Aorta (tissue), 5 donors: ENCODE data around the gene KRTAP9-8. TPM values are rescaled to one million over a fixed set of nuclear protein-coding genes. Genes with fewer than 3 reads are reported as not detected.
"Not testable (repeated sequence)": the region's sequence is repeated elsewhere in the genome, so short reads cannot be mapped to it uniquely, and the experiment has no call there.

Experiments used
- ATAC-seq: fragments of 200-7000 bp; cut with Tn5 transposase; one replicate; pipeline ENCODE4 v1.9.1; 2022; ENCODE audit warnings: moderate library complexity; ENCODE audit not compliant: low FRiP score
- DNase-seq, 2 donors: peaks; one replicate each; pipeline ENCODE4 v3.0.0-alpha.2; 2020
- H3K27ac ChIP-seq, 2 donors: one replicate each; pipeline ENCODE4 v1.5.1; 2013; ENCODE audit warnings: low read length in 2 of 2, mild to moderate bottlenecking in 2 of 2, moderate library complexity in 2 of 2, control low read depth in 1 of 2, inconsistent platforms in 1 of 2, low read depth in 1 of 2
- H3K27me3 ChIP-seq, 2 donors: one replicate each; pipeline ENCODE4 v1.6.1; 2013; ENCODE audit warnings: control low read depth in 1 of 2, low read length in 1 of 2, mild to moderate bottlenecking in 1 of 2, moderate library complexity in 1 of 2; ENCODE audit not compliant: insufficient read depth in 2 of 2, control insufficient read depth in 1 of 2
- H3K36me3 ChIP-seq, 2 donors: one replicate each; pipeline ENCODE4 v1.6.1; 2013; ENCODE audit warnings: control low read depth in 1 of 2, low read length in 1 of 2, mild to moderate bottlenecking in 1 of 2; ENCODE audit not compliant: insufficient read depth in 2 of 2, control insufficient read depth in 1 of 2
- H3K4me1 ChIP-seq, 2 donors: one replicate each; pipeline ENCODE4 v1.6.1; 2013; ENCODE audit warnings: low read length in 2 of 2, control low read depth in 1 of 2, mild to moderate bottlenecking in 1 of 2, moderate library complexity in 1 of 2; ENCODE audit not compliant: insufficient read depth in 2 of 2, control insufficient read depth in 1 of 2
- H3K4me3 ChIP-seq, 2 donors: one replicate each; pipeline ENCODE4 v1.5.1; 2013; ENCODE audit warnings: low read length in 2 of 2, control low read depth in 1 of 2, mild to moderate bottlenecking in 1 of 2
- H3K9me3 ChIP-seq: one replicate; pipeline ENCODE4 v1.6.1; 2013; ENCODE audit warnings: mild to moderate bottlenecking, low read length; ENCODE audit not compliant: control insufficient read depth
- WGBS, 2 donors: extraction: QIAGEN DNeasy Blood & Tissue Kit; methylation state at CpG; one replicate each; pipeline ENCODE4 v1.1.7; 2013; 5-methylcytosine and 5-hydroxymethylcytosine counted together
- intact Hi-C, 2 donors: fragments of 100-400 bp; cut with DNase I; formaldehyde crosslinking; loops; one replicate each; pipeline versions ENCODE4 v1.14.2 to v1.15.0; 2022
- long read RNA-seq, 2 donors: library from polyadenylated mRNA; unstranded; transcript quantifications; one replicate each; pipeline ENCODE4 v2.0.0, GENCODE V29; 2020 to 2021
- polyA plus RNA-seq, 2 donors: library from polyadenylated mRNA; stranded (reverse); fragments of 200-250 nt; gene quantifications; one replicate each; pipeline ENCODE4 v1.2.3, GENCODE V29; 2013
- total RNA-seq, 2 donors: library from RNA; stranded (reverse); fragmentation: NEBNext Ultra II Directional; extraction: Animal tissue kit (Norgen Biotek cat#: 25700); gene quantifications; one replicate each; pipeline ENCODE4 v1.2.1, GENCODE V29; 2021
- donor health status: healthy with polysubstance abuse.
- donor health status: Bipolar disorder and iron deficiency.
- donor health status: DM: no; HTN: no; CAD: no.
- donor health status: DM: no; HTN: no; CAD: no.
- donor health status: DM: yes; HTN: yes; CAD: no.

Gene KRTAP9-8, protein sequence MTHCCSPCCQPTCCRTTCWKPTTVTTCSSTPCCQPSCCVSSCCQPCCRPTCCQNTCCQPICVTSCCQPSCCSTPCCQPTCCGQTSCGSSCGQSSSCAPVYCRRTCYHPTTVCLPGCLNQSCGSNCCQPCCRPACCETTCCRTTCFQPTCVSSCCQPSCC
- total RNA-seq (not detected), polyA plus RNA-seq (not detected)
- long read RNA-seq, donor 1: 0 reads
- long read RNA-seq, donor 2: 0 reads

DNA sequence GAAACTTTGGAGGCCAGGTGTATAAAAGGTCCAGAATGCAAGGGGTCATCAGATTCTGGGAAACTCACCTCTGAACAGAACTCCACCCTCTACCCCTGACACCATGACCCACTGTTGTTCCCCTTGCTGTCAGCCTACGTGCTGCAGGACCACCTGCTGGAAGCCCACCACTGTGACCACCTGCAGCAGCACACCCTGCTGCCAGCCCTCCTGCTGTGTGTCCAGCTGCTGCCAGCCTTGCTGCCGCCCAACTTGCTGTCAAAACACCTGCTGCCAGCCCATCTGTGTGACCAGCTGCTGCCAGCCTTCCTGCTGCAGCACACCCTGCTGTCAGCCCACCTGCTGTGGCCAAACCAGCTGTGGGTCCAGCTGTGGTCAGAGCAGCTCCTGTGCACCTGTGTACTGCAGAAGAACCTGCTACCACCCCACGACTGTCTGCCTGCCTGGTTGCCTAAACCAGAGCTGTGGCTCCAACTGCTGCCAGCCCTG is at the start of gene KRTAP9-8:
Gene KRTAP9-8, plus strand, starts transcription at position 51 of the 489 bp plus-strand sequence. Its CDS starts 53 bp downstream, at position 104.
- H3K27me3 ChIP-seq, H3K4me1 ChIP-seq, H3K4me3 ChIP-seq, ATAC-seq, H3K9me3 ChIP-seq, H3K36me3 ChIP-seq, H3K27ac ChIP-seq, intact Hi-C loops, DNase-seq: not testable (repeated sequence)
- WGBS, 2 donors: 29 to 33% methylated on average over 3 of the region's 3 CpGs

DNA sequence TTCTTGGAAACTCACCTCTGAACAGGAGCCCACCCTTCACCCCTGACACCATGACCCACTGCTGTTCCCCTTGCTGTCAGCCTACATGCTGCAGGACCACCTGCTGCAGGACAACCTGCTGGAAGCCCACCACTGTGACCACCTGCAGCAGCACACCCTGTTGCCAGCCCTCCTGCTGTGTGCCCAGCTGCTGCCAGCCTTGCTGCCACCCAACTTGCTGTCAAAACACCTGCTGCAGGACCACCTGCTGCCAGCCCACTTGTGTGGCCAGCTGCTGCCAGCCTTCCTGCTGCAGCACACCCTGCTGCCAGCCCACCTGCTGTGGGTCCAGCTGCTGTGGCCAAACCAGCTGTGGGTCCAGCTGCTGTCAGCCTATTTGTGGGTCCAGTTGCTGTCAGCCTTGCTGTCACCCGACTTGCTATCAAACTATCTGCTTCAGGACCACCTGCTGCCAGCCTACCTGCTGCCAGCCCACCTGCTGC is 47.9 kb upstream of the KRTAP9-8 start, which contains the start of gene KRTAP9-1:
Gene KRTAP9-1, plus strand, starts transcription at position 51 of the 482 bp plus-strand sequence. Its CDS starts 0 bp downstream, at position 51.
- H3K27me3 ChIP-seq, H3K9me3 ChIP-seq, ATAC-seq, intact Hi-C loops, H3K27ac ChIP-seq, DNase-seq, H3K36me3 ChIP-seq, H3K4me3 ChIP-seq, H3K4me1 ChIP-seq: not testable (repeated sequence)
- WGBS, 2 donors: 64 to 72% methylated on average over 1 of the region's 1 CpG

DNA sequence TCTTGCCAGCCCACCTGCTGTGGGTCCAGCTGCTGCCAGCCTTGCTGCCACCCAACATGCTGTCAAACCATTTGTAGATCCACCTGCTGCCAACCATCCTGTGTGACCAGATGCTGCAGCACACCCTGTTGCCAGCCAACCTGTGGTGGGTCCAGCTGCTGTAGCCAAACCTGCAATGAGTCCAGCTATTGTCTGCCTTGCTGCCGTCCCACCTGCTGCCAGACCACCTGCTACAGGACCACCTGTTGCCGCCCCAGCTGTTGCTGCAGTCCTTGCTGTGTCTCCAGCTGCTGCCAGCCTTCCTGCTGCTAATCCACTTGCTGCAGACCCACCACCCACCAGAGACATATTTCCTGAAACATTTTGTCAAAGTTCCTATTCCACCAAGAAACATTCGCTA is 47.5 kb upstream of the KRTAP9-8 start:
- H3K4me1 ChIP-seq: no peaks in the 10 kb centered on the region
- H3K27ac ChIP-seq: no peak overlapping the region
- ATAC-seq (no peak), DNase-seq (no peak)
- WGBS, 2 donors: 82 to 88% methylated on average over 3 of the region's 3 CpGs
- H3K36me3 ChIP-seq: no peaks in the 10 kb centered on the region
- intact Hi-C loops: no loop called here
- peaks cover 2% of the 10 kb centered on the region for H3K9me3 ChIP-seq
- H3K4me3 ChIP-seq: no peak overlapping the region
- peaks cover 0 to 2% of the 10 kb centered on the region in 2 donors for H3K27me3 ChIP-seq

DNA sequence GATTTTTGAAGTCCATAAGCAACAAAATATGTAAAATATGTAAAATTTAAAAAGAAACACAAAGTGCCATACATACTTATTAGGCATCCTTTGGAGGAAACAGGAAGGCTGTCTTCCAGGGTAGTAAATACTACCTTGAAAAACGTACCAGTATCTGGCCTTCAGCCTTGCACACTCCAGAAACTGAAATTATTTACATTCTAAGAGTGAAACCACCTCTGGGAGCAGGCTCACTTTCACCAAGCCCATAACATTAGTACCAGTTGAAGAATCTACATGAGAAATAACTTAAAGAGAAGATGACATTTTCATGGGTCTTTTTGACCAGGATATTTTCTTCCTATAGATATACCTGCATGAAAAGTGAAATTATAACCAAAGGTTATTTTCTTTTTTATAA is 41.7 kb upstream of the KRTAP9-8 start:
- Histone ChIP-seq H3K27me3 (no peaks in the 10 kb centered on the region), H3K4me1 (no peaks in the 10 kb centered on the region), H3K9me3 (no peaks in the 10 kb centered on the region), H3K36me3 (no peaks in the 10 kb centered on the region), H3K4me3 (no peak overlapping the region), H3K27ac (no peak overlapping the region)
- 13 to 29% methylated on average over 1 of the region's 1 CpG for WGBS, 2 donors
- ATAC-seq: no peak
- intact Hi-C loops: no loop called here
- no peak for DNase-seq

DNA sequence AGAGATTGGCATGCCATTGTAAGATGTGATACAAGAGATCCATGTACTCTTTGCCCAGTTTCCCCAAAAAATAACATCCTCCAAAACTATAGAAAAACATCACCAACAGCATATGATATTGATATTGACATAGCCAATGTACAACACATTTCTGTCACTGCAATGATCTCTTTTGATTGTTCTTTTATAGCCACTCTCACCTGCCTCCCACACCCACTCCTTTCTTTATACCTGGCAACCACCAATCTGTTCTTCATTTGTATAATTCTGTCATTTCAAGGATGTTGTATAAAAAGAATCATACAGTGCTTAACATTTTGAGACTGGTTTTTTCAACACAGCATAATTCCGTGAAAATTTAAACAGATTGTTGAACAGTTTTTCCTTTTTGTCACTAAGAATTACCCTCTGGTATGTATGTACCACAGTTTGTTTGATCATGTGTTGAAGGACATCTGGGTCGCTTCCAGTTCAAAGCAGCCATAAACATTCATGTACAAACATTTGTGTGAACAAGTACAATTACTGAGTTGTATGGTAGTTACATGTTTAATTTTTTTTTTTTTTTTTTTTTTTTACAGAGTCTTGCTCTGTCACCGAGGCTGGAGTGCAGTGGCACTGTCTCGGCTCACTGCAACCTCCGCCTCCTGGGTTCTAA is 38.2 kb upstream of the KRTAP9-8 start:
- WGBS, 2 donors: 62 to 67% methylated on average over 5 of the region's 5 CpGs
- intact Hi-C loops: no loop called here
- ATAC-seq: no peak

DNA sequence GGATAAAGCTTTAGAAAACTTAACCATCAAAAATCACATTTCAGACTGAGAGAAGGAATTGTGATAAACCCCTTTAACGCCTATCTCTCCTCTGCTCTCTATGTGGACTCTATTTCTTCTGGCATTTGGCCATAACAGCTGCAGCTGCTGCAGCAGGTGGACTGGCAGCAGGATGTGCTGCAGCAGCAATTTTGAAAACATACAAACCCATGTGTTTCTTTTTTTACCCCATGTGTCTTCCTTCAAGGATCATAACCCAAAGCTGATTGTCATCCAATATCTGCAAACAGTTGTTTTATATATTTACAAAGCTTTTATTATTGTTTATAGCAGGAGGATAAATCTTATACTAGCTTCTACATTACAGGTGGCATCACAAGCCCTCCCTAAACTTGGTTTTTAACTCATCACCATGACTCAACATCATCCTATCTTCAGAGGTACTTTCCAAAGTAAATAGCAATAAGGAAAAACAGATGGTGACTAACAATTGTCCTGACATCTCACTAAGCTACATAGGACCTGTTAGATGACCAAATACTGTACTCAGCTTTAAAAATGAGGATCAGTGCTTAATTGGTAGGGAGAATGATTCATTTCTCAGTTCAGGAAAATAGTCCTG is 25.8 kb upstream of the KRTAP9-8 start:
- H3K4me1 ChIP-seq: no peaks in the 10 kb centered on the region
- no peaks in the 10 kb centered on the region for H3K36me3 ChIP-seq

More for the DNA sequence above, 38.2 kb upstream of the KRTAP9-8 start:
- Histone ChIP-seq H3K27ac (no peak overlapping the region), H3K27me3 (no peaks in the 10 kb centered on the region), H3K4me3 (no peak overlapping the region), H3K36me3 (no peaks in the 10 kb centered on the region), H3K9me3 (no peaks in the 10 kb centered on the region), H3K4me1 (no peaks in the 10 kb centered on the region)
- no peak for DNase-seq

DNA sequence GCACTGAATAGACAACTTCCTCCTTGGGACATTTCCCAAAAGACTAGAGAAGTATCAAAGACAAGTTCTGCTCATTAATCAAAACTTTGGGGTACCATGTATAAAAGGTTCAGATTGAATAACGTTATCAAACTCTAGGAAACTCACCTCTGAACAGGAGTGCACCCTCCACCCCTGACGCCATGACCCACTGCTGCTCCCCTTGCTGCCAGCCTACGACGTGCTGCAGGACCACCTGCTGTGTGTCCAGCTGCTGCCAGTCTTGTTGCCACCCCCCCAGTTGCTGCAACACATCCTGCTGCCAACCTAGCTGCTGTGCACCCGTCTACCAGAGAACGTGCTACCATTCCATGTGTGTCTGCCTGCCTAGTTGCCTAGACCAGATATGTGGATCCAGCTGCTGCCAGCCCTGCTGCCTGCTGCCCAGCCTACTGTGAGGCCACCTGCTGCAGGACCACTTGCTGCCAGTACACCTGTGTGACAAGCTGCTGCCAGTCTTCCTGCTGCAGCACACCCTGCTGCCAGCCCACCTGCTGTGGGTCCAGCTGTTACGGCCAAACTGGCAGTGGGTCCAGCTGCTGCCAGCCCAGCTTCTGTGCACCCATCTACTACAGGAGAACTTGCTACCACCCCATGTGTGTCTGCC is 25.2 kb upstream of the KRTAP9-8 start:
- no peaks in the 10 kb centered on the region for H3K36me3 ChIP-seq
- no peaks in the 10 kb centered on the region for H3K27me3 ChIP-seq
- H3K4me1 ChIP-seq: no peaks in the 10 kb centered on the region
- peaks cover 2% of the 10 kb centered on the region for H3K9me3 ChIP-seq
- DNase-seq: no peak
- intact Hi-C loops: no loop called here
- WGBS, 2 donors: 60 to 63% methylated on average over 7 of the region's 7 CpGs
- no peak overlapping the region for H3K27ac ChIP-seq
- no peak overlapping the region for H3K4me3 ChIP-seq
- no peak for ATAC-seq

More for the DNA sequence above, 25.8 kb upstream of the KRTAP9-8 start:
- WGBS, 2 donors: 35 to 51% methylated on average over 1 of the region's 1 CpG
- H3K27me3 ChIP-seq: no peaks in the 10 kb centered on the region
- intact Hi-C loops: no loop called here
- H3K27ac ChIP-seq: no peak overlapping the region
- no peak for DNase-seq
- ATAC-seq: no peak
- peaks cover 2% of the 10 kb centered on the region for H3K9me3 ChIP-seq
- no peak overlapping the region for H3K4me3 ChIP-seq

DNA sequence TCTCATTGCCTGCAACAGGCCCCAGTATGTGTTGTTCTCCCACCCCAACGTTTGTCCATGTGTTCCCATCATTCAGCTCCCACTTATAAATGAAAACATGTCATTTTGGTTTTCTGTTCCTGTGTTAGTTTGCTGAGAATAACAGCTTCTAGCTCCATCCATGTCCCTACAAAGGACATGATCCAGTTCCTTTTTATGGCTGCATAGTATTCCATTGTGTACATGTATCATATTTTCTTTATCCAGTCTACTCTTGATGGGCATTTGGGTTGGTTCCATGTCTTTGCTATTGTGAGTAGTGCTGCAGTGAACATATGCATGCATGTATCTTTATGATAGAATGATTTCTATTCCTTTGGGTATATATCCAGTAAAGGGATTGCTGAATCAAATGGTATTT is 22.1 kb upstream of the KRTAP9-8 start:
- H3K27ac ChIP-seq: no peak overlapping the region
- no peak for DNase-seq
- no peak for ATAC-seq
- H3K9me3 ChIP-seq: no peaks in the 10 kb centered on the region
- no peaks in the 10 kb centered on the region for H3K27me3 ChIP-seq
- intact Hi-C loops: no loop called here
- no peaks in the 10 kb centered on the region for H3K36me3 ChIP-seq
- WGBS, 2 donors: 51 to 55% methylated on average over 1 of the region's 1 CpG
- H3K4me1 ChIP-seq: no peaks in the 10 kb centered on the region
- H3K4me3 ChIP-seq: no peak overlapping the region
